Vagina (tissue), 2 donors: Measurements from ENCODE around the gene DHFR2. TPM values are rescaled to one million over a fixed set of nuclear protein-coding genes. Genes with fewer than 3 reads are reported as not detected.
A peak's percentile ranks its signal among the peaks of the same experiment; 100 is the strongest.
"Not testable (repeated sequence)": the region's sequence is repeated elsewhere in the genome, so short reads cannot be mapped to it uniquely, and the experiment has no call there.

Experiments
- DNase-seq, 2 donors: peaks; one replicate each; pipeline ENCODE4 v3.0.0-alpha.2; 2017; ENCODE audit errors: extremely low spot score in 2 of 2
- H3K27ac ChIP-seq: fragments of 200-600 bp; sonication (generic); one replicate; pipeline ENCODE4 v1.5.1; 2019
- H3K27me3 ChIP-seq: fragments of 200-600 bp; sonication (generic); one replicate; pipeline ENCODE4 v1.5.1; 2019
- H3K36me3 ChIP-seq, 2 donors: fragments of 200-600 bp; sonication (generic); one replicate each; pipeline ENCODE4 v1.5.1; 2017 to 2019
- H3K4me1 ChIP-seq: fragments of 200-600 bp; sonication (generic); one replicate; pipeline ENCODE4 v1.5.1; 2019
- H3K4me3 ChIP-seq, 2 donors: fragments of 200-600 bp; sonication (generic); 1 replicate in 1 of 2; 2 replicates in 1 of 2; pipeline ENCODE4 v1.5.1; 2016 to 2019
- H3K9me3 ChIP-seq: fragments of 200-600 bp; sonication (generic); one replicate; pipeline ENCODE4 v1.5.1; 2019
- CTCF ChIP-seq, 3 experiments: fragments of 450-650 bp in 2 of 3; fragments of 200-600 bp in 1 of 3; sonication (generic) in 1 of 3; IDR thresholded peaks; one replicate each; pipeline ENCODE4 v1.5.1; 2017 to 2019; ENCODE audit warnings: antibody characterized with exemption in 3 of 3, mild to moderate bottlenecking in 2 of 3, moderate library complexity in 2 of 3
- POLR2A ChIP-seq, 2 donors: fragments of 450-650 bp; IDR thresholded peaks; one replicate each; pipeline ENCODE4 v1.6.1; 2017; ENCODE audit warnings: antibody characterized with exemption in 2 of 2, mild to moderate bottlenecking in 2 of 2, moderate library complexity in 2 of 2
- POLR2AphosphoS5 ChIP-seq, 2 donors: sonication (generic); formaldehyde crosslinking; IDR thresholded peaks; one replicate each; pipeline ENCODE4 v1.9.0; 2017; ENCODE audit warnings: antibody characterized with exemption in 2 of 2, mild to moderate bottlenecking in 2 of 2, low read depth in 1 of 2; ENCODE audit not compliant: insufficient read depth in 1 of 2
- intact Hi-C: fragments of 100-400 bp; cut with DNase I; formaldehyde crosslinking; loops from one replicate; pipeline ENCODE4 v1.15.1; 2023
- total RNA-seq: library from RNA; depleted of rRNA; stranded (reverse); fragments of >200 nt; gene quantifications from one replicate; pipeline ENCODE4 v1.2.3, GENCODE V29; 2016

Gene DHFR2
- total RNA-seq = 6.4 TPM

- Histone ChIP-seq H3K4me1 (peaks cover 33% of the 10 kb centered on the region), H3K27me3 (no peaks in the 10 kb centered on the region), H3K36me3 (peaks cover 0 to 4% of the 10 kb centered on the region in 2 donors), H3K4me3 (peak within 1 kb of the TSS; percentile 79 to 85), H3K9me3 (no peaks in the 10 kb centered on the region), H3K27ac (peak within 1 kb of the TSS; percentile 87)
- intact Hi-C loops = no loop called here
- peak in 1 of 2 donors; percentile 94 for DNase-seq
- TF ChIP-seq POLR2AphosphoS5 (IDR thresholded peaks at IDR 0.05; ENCODE audit: insufficient read depth in 1 of 2, low read depth in 1 of 2) (peak; percentile 86 to 94), POLR2A (IDR thresholded peaks at IDR 0.05) (peak in 1 of 2 donors; percentile 30), CTCF (IDR thresholded peaks at IDR 0.05) (no peak)
These were observed at the start of gene DHFR2, which contains the start of gene NSUN3 for GRCh38 chr3:94062513-94063404. DHFR2 (minus strand) TSS chr3:94062916; CDS start chr3:94061511, 1,405 bp downstream. NSUN3 (plus strand) TSS chr3:94063061; CDS start chr3:94063127, 66 bp downstream.

GRCh38 chr3:94110854-94111253 is 48.1 kb upstream of the DHFR2 start:
- intact Hi-C loops = no loop called here
- Histone ChIP-seq H3K36me3 (peaks cover 0 to 17% of the 10 kb centered on the region in 2 donors), H3K4me1 (no peaks in the 10 kb centered on the region), H3K27me3 (no peaks in the 10 kb centered on the region), H3K27ac (no peak overlapping the region), H3K9me3 (no peaks in the 10 kb centered on the region), H3K4me3 (no peak overlapping the region)
- no peak for DNase-seq
- TF ChIP-seq CTCF (IDR thresholded peaks at IDR 0.05) (no peak), POLR2AphosphoS5 (IDR thresholded peaks at IDR 0.05; ENCODE audit: insufficient read depth in 1 of 2, low read depth in 1 of 2) (no peak), POLR2A (IDR thresholded peaks at IDR 0.05) (no peak)

- peaks cover 0 to 17% of the 10 kb centered on the region in 2 donors for H3K36me3 ChIP-seq
- H3K4me1 ChIP-seq, intact Hi-C loops, DNase-seq, H3K27ac ChIP-seq, H3K4me3 ChIP-seq, H3K9me3 ChIP-seq, H3K27me3 ChIP-seq: not testable (repeated sequence)
These were observed 47.5 kb upstream of the DHFR2 start for GRCh38 chr3:94110232-94110631.

GRCh38 chr3:94106268-94106667 is 43.6 kb upstream of the DHFR2 start:
- Histone ChIP-seq H3K4me3 (no peak overlapping the region), H3K27ac (no peak overlapping the region), H3K27me3 (no peaks in the 10 kb centered on the region), H3K9me3 (no peaks in the 10 kb centered on the region), H3K36me3 (peaks cover 0 to 12% of the 10 kb centered on the region in 2 donors), H3K4me1 (no peaks in the 10 kb centered on the region)
- DNase-seq = no peak
- intact Hi-C loops = no loop called here
- TF ChIP-seq POLR2A (IDR thresholded peaks at IDR 0.05) (no peak), CTCF (IDR thresholded peaks at IDR 0.05) (no peak), POLR2AphosphoS5 (IDR thresholded peaks at IDR 0.05; ENCODE audit: insufficient read depth in 1 of 2, low read depth in 1 of 2) (no peak)

GRCh38 chr3:94101860-94102259 is 39.1 kb upstream of the DHFR2 start:
- DNase-seq = no peak
- Histone ChIP-seq H3K9me3 (no peaks in the 10 kb centered on the region), H3K36me3 (peaks cover 0 to 20% of the 10 kb centered on the region in 2 donors), H3K27ac (no peak overlapping the region), H3K27me3 (no peaks in the 10 kb centered on the region), H3K4me1 (no peaks in the 10 kb centered on the region), H3K4me3 (no peak overlapping the region)
- no peak for TF ChIP-seq POLR2AphosphoS5 (IDR thresholded peaks at IDR 0.05; ENCODE audit: insufficient read depth in 1 of 2, low read depth in 1 of 2)
- no peak for TF ChIP-seq CTCF (IDR thresholded peaks at IDR 0.05)
- no peak for TF ChIP-seq POLR2A (IDR thresholded peaks at IDR 0.05)
- intact Hi-C loops = no loop called here
